ENCODE data around the gene FBRS. TPM values are rescaled to one million over a fixed set of nuclear protein-coding genes. Genes with fewer than 3 reads are reported as not detected.
"Not testable (repeated sequence)": the region's sequence is repeated elsewhere in the genome, so short reads cannot be mapped to it uniquely, and the experiment has no call there.

The FBRS gene
- total and polyA plus RNA-seq, 8 donors, result 19.7 to 185 (median 26.3) TPM

- Histone ChIP-seq H3K27me3 (peaks cover 0 to 20% (median 0%) of the 10 kb centered on the region in 3 donors), H3K4me3 (no peak overlapping the region), H3K9me3 (no peaks in the 10 kb centered on the region), H3K4me1 (peaks cover 0 to 5% (median 2%) of the 10 kb centered on the region in 4 donors), H3K27ac (no peak overlapping the region), H3K36me3 (no peaks in the 10 kb centered on the region)
- DNase-seq, result no peak
- intact Hi-C loops (cut with DNase I; ENCODE audit: low total_unique reads), result no loop called here
- WGBS, 5 donors, result 90 to 92% (median 91%) methylated on average over 9 of the region's 9 CpGs
- TF ChIP-seq EP300 (IDR thresholded peaks at IDR 0.05) (no peak), POLR2AphosphoS5 (IDR thresholded peaks at IDR 0.05) (no peak)
Measured at GRCh38 chr16:30626236-30626635, 32.0 kb upstream of the FBRS start.

- Histone ChIP-seq H3K9me3 (no peaks in the 10 kb centered on the region), H3K4me3 (peak overlapping the region in 1 of 4 donors; percentile 5), H3K36me3 (no peaks in the 10 kb centered on the region), H3K27ac (peak overlapping the region in 3 of 5 donors; percentile 38 to 69 (median 54)), H3K27me3 (peaks cover 0 to 7% (median 0%) of the 10 kb centered on the region in 3 donors), H3K4me1 (peaks cover 0 to 13% (median 5%) of the 10 kb centered on the region in 4 donors)
- intact Hi-C loops (cut with DNase I; ENCODE audit: low total_unique reads), result no loop called here
- 34 to 41% (median 38%) methylated on average over 18 of the region's 18 CpGs for WGBS, 5 donors
- peak; percentile 91 to 93 for DNase-seq
- TF ChIP-seq POLR2A (IDR thresholded peaks at IDR 0.05) (no peak), CTCF (IDR thresholded peaks at IDR 0.05) (peak in 5 of 7 experiments; percentile 77 to 87 (median 85)), POLR2AphosphoS5 (IDR thresholded peaks at IDR 0.05) (peak; percentile 7 to 79 (median 45))
Measured at GRCh38 chr16:30628628-30629540, 29.3 kb upstream of the FBRS start.

DNA sequence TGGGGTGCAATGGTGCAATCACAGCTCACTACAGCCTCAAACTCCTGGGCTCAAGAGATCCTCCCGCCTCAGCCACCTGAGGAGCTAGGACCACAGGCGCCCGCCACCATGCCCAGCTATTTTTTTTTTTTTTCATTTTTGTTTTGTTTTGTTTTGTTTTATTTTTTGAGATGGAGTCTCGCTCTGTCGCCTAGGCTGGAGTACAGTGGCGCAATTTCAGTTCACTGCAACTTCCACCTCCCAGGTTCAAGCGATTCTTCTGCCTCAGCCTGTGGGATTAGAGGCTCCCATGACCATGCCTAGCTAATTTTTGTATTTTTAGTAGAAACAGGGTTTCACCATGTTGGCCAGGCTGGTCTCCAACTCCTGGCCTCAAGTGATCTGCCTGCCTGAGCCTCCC, 25.8 kb upstream of the FBRS start:
- H3K36me3 ChIP-seq; H3K9me3 ChIP-seq; H3K4me3 ChIP-seq; DNase-seq; H3K27me3 ChIP-seq; intact Hi-C loops (cut with DNase I; ENCODE audit: low total_unique reads): not testable (repeated sequence)
- Histone ChIP-seq H3K27ac (peak overlapping the region in 1 of 5 donors; percentile 94), H3K4me1 (peaks cover 8 to 31% (median 19%) of the 10 kb centered on the region in 4 donors)
- WGBS, 5 donors, result 89 to 98% (median 94%) methylated on average over 7 of the region's 7 CpGs

GRCh38 chr16:30633526-30633925, 24.7 kb upstream of the FBRS start:
- H3K9me3 ChIP-seq, result no peaks in the 10 kb centered on the region
- peaks cover 8 to 28% (median 19%) of the 10 kb centered on the region in 4 donors for H3K4me1 ChIP-seq
- DNase-seq, result no peak
- H3K36me3 ChIP-seq, result no peaks in the 10 kb centered on the region
- peak overlapping the region; percentile 85 to 94 (median 92) for H3K27ac ChIP-seq
- WGBS, 5 donors, result 74 to 84% (median 80%) methylated on average over 16 to 17 of the region's 17 CpGs
- intact Hi-C loops (cut with DNase I; ENCODE audit: low total_unique reads), result no loop called here
- TF ChIP-seq POLR2AphosphoS5 (IDR thresholded peaks at IDR 0.05), result no peak
- TF ChIP-seq CTCF (IDR thresholded peaks at IDR 0.05), result no peak
- TF ChIP-seq POLR2A (IDR thresholded peaks at IDR 0.05), result no peak
- no peak for TF ChIP-seq EP300 (IDR thresholded peaks at IDR 0.05)
- H3K4me3 ChIP-seq, result peak overlapping the region; percentile 59 to 65 (median 62)
- no peaks in the 10 kb centered on the region for H3K27me3 ChIP-seq

- DNase-seq, result no peak
- TF ChIP-seq POLR2AphosphoS5 (IDR thresholded peaks at IDR 0.05) (no peak), EP300 (IDR thresholded peaks at IDR 0.05) (no peak), CTCF (IDR thresholded peaks at IDR 0.05) (no peak), POLR2A (IDR thresholded peaks at IDR 0.05) (no peak)
- peaks cover 8 to 26% (median 19%) of the 10 kb centered on the region in 4 donors for H3K4me1 ChIP-seq
- no peak overlapping the region for H3K27ac ChIP-seq
- H3K9me3 ChIP-seq, result no peaks in the 10 kb centered on the region
- H3K27me3 ChIP-seq, result no peaks in the 10 kb centered on the region
- 91 to 96% (median 94%) methylated on average over 7 of the region's 7 CpGs for WGBS, 5 donors
- H3K36me3 ChIP-seq, result no peaks in the 10 kb centered on the region
- intact Hi-C loops (cut with DNase I; ENCODE audit: low total_unique reads), result no loop called here
- H3K4me3 ChIP-seq, result no peak overlapping the region
Measured at GRCh38 chr16:30636599-30636998, 21.6 kb upstream of the FBRS start.

GRCh38 chr16:30637139-30637538, 21.1 kb upstream of the FBRS start:
- H3K27ac ChIP-seq; H3K4me3 ChIP-seq; H3K27me3 ChIP-seq; intact Hi-C loops (cut with DNase I; ENCODE audit: low total_unique reads); H3K9me3 ChIP-seq; DNase-seq; H3K36me3 ChIP-seq: not testable (repeated sequence)
- WGBS, 5 donors, result 86 to 92% (median 88%) methylated on average over 10 of the region's 10 CpGs
- H3K4me1 ChIP-seq, result peaks cover 8 to 26% (median 19%) of the 10 kb centered on the region in 4 donors
